GM18951 (cell line): ENCODE measurements around the gene XXYLT1.

Experiments
- POLR2A ChIP-seq: IDR thresholded peaks from 4 replicates; pipeline ENCODE4 v1.6.1; 2011; ENCODE audit warnings: mild to moderate bottlenecking; ENCODE audit not compliant: insufficient read length, insufficient read depth; ENCODE audit errors: extremely low read depth
- in situ Hi-C: fragments of 300-500 bp; cut with MboI; formaldehyde crosslinking; loops from one replicate; pipeline ENCODE4 v1.12.0; 2022; ENCODE audit warnings: low sequenced_read_pairs, mixed read lengths, inconsistent platforms; ENCODE audit not compliant: unreplicated experiment

XXYLT1 gene

GRCh38 chr3:195116407-195117185 is 154.4 kb downstream of the XXYLT1 start:
- TF ChIP-seq POLR2A = no peak
- in situ Hi-C loops = no loop called here

- TF ChIP-seq POLR2A = no peak
- in situ Hi-C loops = no loop called here
Observed at GRCh38 chr3:195115600-195116406, 155.2 kb downstream of the XXYLT1 start.

GRCh38 chr3:195114786-195115599 is 156.0 kb downstream of the XXYLT1 start:
- in situ Hi-C loops = no loop called here
- TF ChIP-seq POLR2A = no peak

- no peak for TF ChIP-seq POLR2A
- in situ Hi-C loops = no loop called here
Observed at GRCh38 chr3:195113536-195114425, 157.2 kb downstream of the XXYLT1 start.

GRCh38 chr3:195113048-195113447 is 157.9 kb downstream of the XXYLT1 start:
- in situ Hi-C loops = no loop called here

GRCh38 chr3:195112361-195112791 is 158.6 kb downstream of the XXYLT1 start:
- TF ChIP-seq POLR2A = no peak
- in situ Hi-C loops = no loop called here

More at GRCh38 chr3:195113048-195113447, 157.9 kb downstream of the XXYLT1 start:
- no peak for TF ChIP-seq POLR2A

GRCh38 chr3:195111766-195112165 is 159.2 kb downstream of the XXYLT1 start:
- in situ Hi-C loops = no loop called here
- no peak for TF ChIP-seq POLR2A

GRCh38 chr3:195111319-195111705 is 159.6 kb downstream of the XXYLT1 start:
- TF ChIP-seq POLR2A = no peak
- in situ Hi-C loops = no loop called here

- TF ChIP-seq POLR2A = no peak
- in situ Hi-C loops = no loop called here
Observed at GRCh38 chr3:195110647-195111318, 160.2 kb downstream of the XXYLT1 start.

GRCh38 chr3:195109098-195109657 is 161.8 kb downstream of the XXYLT1 start:
- no peak for TF ChIP-seq POLR2A
- in situ Hi-C loops = loop anchor here (5.0 to 10.0 kb wide), 2 partner anchors 107 to 424 kb away; partner anchors contain the start of gene FAM43A

- TF ChIP-seq POLR2A = no peak
- in situ Hi-C loops = loop anchor here (5.0 to 10.0 kb wide), 2 partner anchors 105 to 423 kb away; partner anchors contain the start of gene FAM43A
Observed at GRCh38 chr3:195107593-195107992, 163.4 kb downstream of the XXYLT1 start.

- in situ Hi-C loops = loop anchor here (5.0 to 10.0 kb wide), 2 partner anchors 105 to 422 kb away; partner anchors contain the start of gene FAM43A
Observed at GRCh38 chr3:195107031-195107430, 163.9 kb downstream of the XXYLT1 start.
